ENCODE data around the gene CAMK1. TPM values are rescaled to one million over a fixed set of nuclear protein-coding genes. Genes with fewer than 3 reads are reported as not detected.

The CAMK1 gene
- total and polyA plus RNA-seq, 9 of the 15 experiments (the other 6 are each of a cell fraction or from before 2014, with no cell fraction given), result 0.23 to 10.7 (median 6.0) TPM

- TF ChIP-seq REST (IDR thresholded peaks at IDR 0.05; ENCODE audit: borderline replicate concordance) (no peak), REST (CRISPR knock-in tag; IDR thresholded peaks at IDR 0.05; ENCODE audit: low read depth) (peak; percentile 56; the same call in 1 of the 2 replicates), ZKSCAN3 (CRISPR knock-in tag; IDR thresholded peaks at IDR 0.05) (no peak), CHD1 (IDR thresholded peaks at IDR 0.05; ENCODE audit: low read length) (no peak), GABPA (tag; conservative IDR thresholded peaks at IDR 0.05; ENCODE audit: low read depth) (peak; percentile 94), ARID1B (IDR thresholded peaks at IDR 0.05) (peak; percentile 39; the same call in 1 of the 2 replicates), C11orf30 (IDR thresholded peaks at IDR 0.05; ENCODE audit: low read depth) (peak; percentile 62; the same call in 1 of the 2 replicates), ZBTB40 (IDR thresholded peaks at IDR 0.05) (peak; percentile 88), ZBTB40 (CRISPR knock-in tag; IDR thresholded peaks at IDR 0.05) (no peak), ZNF12 (CRISPR knock-in tag; IDR thresholded peaks at IDR 0.05) (no peak)
Observed at GRCh38 chr3:9792405-9793160, 22.8 kb upstream of the CAMK1 start, which contains the start of the genes ARPC4 and TADA3 (continued).
